CD8-positive, alpha-beta memory T cell (primary cell): ENCODE data around the gene CDC14A. TPM values are rescaled to one million over a fixed set of nuclear protein-coding genes. Genes with fewer than 3 reads are reported as not detected.

Experiments used
- CTCF ChIA-PET: fragments of 350-600 bp; sonication (Branson Sonifier 250); formaldehyde crosslinking; loops from one replicate; lab custom pipeline; 2021; ENCODE audit warnings: antibody characterized with exemption; lab: Charles Lee
- POLR2A ChIA-PET: fragments of 350-600 bp; sonication (Branson Sonifier 250); formaldehyde crosslinking; loops from one replicate; lab custom pipeline; 2021; ENCODE audit warnings: antibody characterized with exemption; lab: Charles Lee
- DNase-seq, 5 donors: peaks; one replicate each; pipeline versions ENCODE4 v3.0.0 to v3.0.0-alpha.2; 2020 to 2022; ENCODE audit warnings: mixed read lengths in 1 of 5
- H3K27ac ChIP-seq: one replicate; pipeline ENCODE4 v1.7.0; 2013; ENCODE audit warnings: low read depth, mild to moderate bottlenecking, low read length, moderate library complexity
- H3K27me3 ChIP-seq: 2 replicates; pipeline ENCODE4 v1.7.0; 2013; ENCODE audit warnings: low read length, mild to moderate bottlenecking; ENCODE audit not compliant: insufficient read depth, poor library complexity, severe bottlenecking
- H3K36me3 ChIP-seq: 2 replicates; pipeline ENCODE4 v1.7.0; 2013; ENCODE audit warnings: mild to moderate bottlenecking, low read length, moderate library complexity; ENCODE audit not compliant: insufficient read depth
- H3K4me1 ChIP-seq: 2 replicates; pipeline ENCODE4 v1.7.0; 2013; ENCODE audit warnings: mild to moderate bottlenecking, low read length, moderate library complexity; ENCODE audit not compliant: insufficient read depth
- H3K4me3 ChIP-seq: 2 replicates; pipeline ENCODE4 v1.7.0; 2013; ENCODE audit warnings: mild to moderate bottlenecking, low read length
- H3K9me3 ChIP-seq: 2 replicates; pipeline ENCODE4 v1.7.0; 2013; ENCODE audit warnings: mild to moderate bottlenecking, low read length
- H3K27ac Mint-ChIP-seq, 8 donors: one replicate each; pipeline ENCODE4 v1.8.0; 2020 to 2021; ENCODE audit warnings: mixed read lengths in 8 of 8, mild to moderate bottlenecking in 6 of 8, inconsistent platforms in 3 of 8, moderate library complexity in 3 of 8
- H3K27me3 Mint-ChIP-seq, 2 donors: one replicate each; pipeline ENCODE4 v1.8.0; 2020 to 2021; ENCODE audit warnings: mixed read lengths in 2 of 2, mild to moderate bottlenecking in 1 of 2, moderate library complexity in 1 of 2
- H3K36me3 Mint-ChIP-seq, 3 donors: one replicate each; pipeline ENCODE4 v1.8.0; 2020 to 2021; ENCODE audit warnings: mixed read lengths in 3 of 3, inconsistent platforms in 1 of 3, mild to moderate bottlenecking in 1 of 3
- H3K4me1 Mint-ChIP-seq, 3 donors: one replicate each; pipeline ENCODE4 v1.8.0; 2020 to 2021; ENCODE audit warnings: mixed read lengths in 3 of 3, inconsistent platforms in 1 of 3, mild to moderate bottlenecking in 1 of 3
- H3K4me3 Mint-ChIP-seq, 7 donors: one replicate each; pipeline ENCODE4 v1.8.0; 2020 to 2021; ENCODE audit warnings: mixed read lengths in 7 of 7, mild to moderate bottlenecking in 6 of 7, moderate library complexity in 4 of 7, inconsistent platforms in 2 of 7
- H3K9me3 Mint-ChIP-seq, 5 donors: one replicate each; pipeline ENCODE4 v1.8.0; 2020 to 2022; ENCODE audit warnings: mixed read lengths in 5 of 5, mild to moderate bottlenecking in 3 of 5, moderate library complexity in 2 of 5, inconsistent platforms in 1 of 5
- polyA plus RNA-seq: library from polyadenylated mRNA; unstranded; fragments of 300-500 nt; fragmentation: Illumina TruSeq; gene quantifications from one replicate; pipeline ENCODE4 v1.2.3, GENCODE V29; 2021
- total RNA-seq, 2 experiments: library from RNA; stranded (reverse); gene quantifications; one replicate each; pipeline ENCODE4 v1.2.3, GENCODE V29; 2021

The CDC14A gene
- total and polyA plus RNA-seq, 3 experiments from 2014 or later: 25.4 to 36.4 (median 27.9) TPM

- CTCF ChIA-PET: interaction anchor here (0.9 to 2.8 kb wide), 4 partner anchors 11 to 25 kb away, joined by 3 to 9 read pairs (median 6); no protein-coding TSS in a partner anchor
- Histone ChIP-seq H3K4me3 (no peak overlapping the region), H3K36me3 (no peaks in the 10 kb centered on the region), H3K9me3 (no peaks in the 10 kb centered on the region), H3K4me1 (peaks cover 74% of the 10 kb centered on the region), H3K27me3 (no peaks in the 10 kb centered on the region), H3K27ac (no peak overlapping the region)
- peak overlapping the region in 6 of 7 donors; percentile 7 to 52 (median 18) for H3K4me3 Mint-ChIP-seq
- H3K4me1 Mint-ChIP-seq: peaks cover 65 to 90% (median 87%) of the 10 kb centered on the region in 3 donors
- POLR2A ChIA-PET: interaction anchor here (0.6 to 0.9 kb wide), 2 partner anchors 38 to 83 kb away, joined by 3 read pairs; no protein-coding TSS in a partner anchor
- H3K36me3 Mint-ChIP-seq: peaks cover 30 to 67% (median 33%) of the 10 kb centered on the region in 3 donors
- no peak for DNase-seq
- peaks cover 0 to 2% (median 0%) of the 10 kb centered on the region in 5 donors for H3K9me3 Mint-ChIP-seq
- H3K27ac Mint-ChIP-seq: peak overlapping the region; percentile 29 to 96 (median 82)
- no peaks in the 10 kb centered on the region for H3K27me3 Mint-ChIP-seq
Observed at GRCh38 chr1:100434831-100435230, 82.5 kb downstream of the CDC14A start.

GRCh38 chr1:100438375-100438774 is 86.1 kb downstream of the CDC14A start:
- CTCF ChIA-PET: interaction anchor here (1.1 to 2.1 kb wide), 2 partner anchors 14 to 18 kb away, joined by 3 to 7 read pairs; no protein-coding TSS in a partner anchor
- Histone ChIP-seq H3K4me1 (peaks cover 90% of the 10 kb centered on the region), H3K27ac (no peak overlapping the region), H3K27me3 (no peaks in the 10 kb centered on the region), H3K4me3 (no peak overlapping the region), H3K9me3 (no peaks in the 10 kb centered on the region), H3K36me3 (no peaks in the 10 kb centered on the region)
- Mint-ChIP-seq H3K9me3 (peaks cover 0 to 2% (median 0%) of the 10 kb centered on the region in 5 donors), H3K4me1 (peaks cover 67 to 89% (median 88%) of the 10 kb centered on the region in 3 donors), H3K4me3 (peak overlapping the region in 1 of 7 donors; percentile 71), H3K36me3 (peaks cover 23 to 56% (median 26%) of the 10 kb centered on the region in 3 donors), H3K27ac (peak overlapping the region; percentile 44 to 96 (median 92)), H3K27me3 (no peaks in the 10 kb centered on the region)
- POLR2A ChIA-PET: no interaction called here
- no peak for DNase-seq

- no peaks in the 10 kb centered on the region for H3K27me3 Mint-ChIP-seq
- peak overlapping the region; percentile 44 to 96 (median 92) for H3K27ac Mint-ChIP-seq
- H3K9me3 Mint-ChIP-seq: peaks cover 0 to 2% (median 0%) of the 10 kb centered on the region in 5 donors
- peaks cover 67 to 89% (median 88%) of the 10 kb centered on the region in 3 donors for H3K4me1 Mint-ChIP-seq
- DNase-seq: no peak
- no peaks in the 10 kb centered on the region for H3K36me3 ChIP-seq
- H3K4me3 ChIP-seq: no peak overlapping the region
- peaks cover 90% of the 10 kb centered on the region for H3K4me1 ChIP-seq
- no peaks in the 10 kb centered on the region for H3K9me3 ChIP-seq
- H3K36me3 Mint-ChIP-seq: peaks cover 27 to 59% (median 27%) of the 10 kb centered on the region in 3 donors
- ChIA-PET POLR2A (interaction anchor here (1.6 to 1.9 kb wide), 2 partner anchors 15 to 87 kb away, joined by 9 to 19 read pairs; partner anchors contain the start of gene CDC14A), CTCF (interaction anchor here (1.1 to 2.4 kb wide), 5 partner anchors 14 to 86 kb away, joined by 3 to 8 read pairs (median 5); partner anchors contain the start of gene CDC14A)
- H3K27ac ChIP-seq: no peak overlapping the region
- no peaks in the 10 kb centered on the region for H3K27me3 ChIP-seq
- peak overlapping the region in 5 of 7 donors; percentile 7 to 71 (median 55) for H3K4me3 Mint-ChIP-seq
Observed at GRCh38 chr1:100438789-100439188, 86.5 kb downstream of the CDC14A start.

GRCh38 chr1:100440075-100440809 is 87.9 kb downstream of the CDC14A start:
- no peaks in the 10 kb centered on the region for H3K27me3 Mint-ChIP-seq
- Histone ChIP-seq H3K27ac (peak overlapping the region; percentile 33), H3K27me3 (no peaks in the 10 kb centered on the region), H3K9me3 (no peaks in the 10 kb centered on the region), H3K4me3 (no peak overlapping the region), H3K36me3 (no peaks in the 10 kb centered on the region), H3K4me1 (peaks cover 90% of the 10 kb centered on the region)
- peak overlapping the region; percentile 90 to 96 (median 94) for H3K27ac Mint-ChIP-seq
- CTCF ChIA-PET: interaction anchor here (1.0 to 2.4 kb wide), 10 partner anchors 12 to 88 kb away, joined by 3 to 8 read pairs (median 4); partner anchors contain the start of gene CDC14A
- DNase-seq: peak; percentile 58 to 89 (median 81)
- H3K4me3 Mint-ChIP-seq: peak overlapping the region; percentile 19 to 71 (median 60)
- POLR2A ChIA-PET: interaction anchor here (0.6 to 2.1 kb wide), 12 partner anchors 9 to 174 kb away, joined by 3 to 19 read pairs (median 4); partner anchors contain the start of gene CDC14A
- H3K9me3 Mint-ChIP-seq: no peaks in the 10 kb centered on the region
- H3K4me1 Mint-ChIP-seq: peaks cover 68 to 89% (median 88%) of the 10 kb centered on the region in 3 donors
- H3K36me3 Mint-ChIP-seq: peaks cover 21 to 56% (median 25%) of the 10 kb centered on the region in 3 donors

- H3K36me3 Mint-ChIP-seq: peaks cover 21 to 53% (median 25%) of the 10 kb centered on the region in 3 donors
- H3K9me3 Mint-ChIP-seq: no peaks in the 10 kb centered on the region
- peak overlapping the region; percentile 35 for H3K27ac ChIP-seq
- H3K27me3 Mint-ChIP-seq: no peaks in the 10 kb centered on the region
- no peaks in the 10 kb centered on the region for H3K36me3 ChIP-seq
- no peak overlapping the region for H3K4me3 ChIP-seq
- ChIA-PET POLR2A (interaction anchor here (2.1 kb wide), 1 partner anchor 8 kb away, joined by 5 read pairs; no protein-coding TSS in a partner anchor), CTCF (interaction anchor here (1.0 to 2.4 kb wide), 3 partner anchors 18 to 89 kb away, joined by 3 to 8 read pairs (median 4); partner anchors contain the start of gene CDC14A)
- H3K4me1 Mint-ChIP-seq: peaks cover 74 to 90% (median 88%) of the 10 kb centered on the region in 3 donors
- peak overlapping the region in 5 of 7 donors; percentile 37 to 69 (median 68) for H3K4me3 Mint-ChIP-seq
- peaks cover 91% of the 10 kb centered on the region for H3K4me1 ChIP-seq
- H3K9me3 ChIP-seq: no peaks in the 10 kb centered on the region
- DNase-seq: peak in 1 of 5 donors; percentile 44
- H3K27ac Mint-ChIP-seq: peak overlapping the region; percentile 87 to 96 (median 92)
- no peaks in the 10 kb centered on the region for H3K27me3 ChIP-seq
Observed at GRCh38 chr1:100441146-100441545, 88.8 kb downstream of the CDC14A start.

GRCh38 chr1:100441651-100442050 is 89.3 kb downstream of the CDC14A start:
- peak overlapping the region; percentile 87 to 96 (median 92) for H3K27ac Mint-ChIP-seq
- H3K27me3 Mint-ChIP-seq: no peaks in the 10 kb centered on the region
- no peak overlapping the region for H3K4me3 ChIP-seq
- H3K27ac ChIP-seq: peak overlapping the region; percentile 35
- H3K4me1 Mint-ChIP-seq: peaks cover 78 to 93% (median 89%) of the 10 kb centered on the region in 3 donors
- no peaks in the 10 kb centered on the region for H3K27me3 ChIP-seq
- POLR2A ChIA-PET: interaction anchor here (0.7 kb wide), 1 partner anchor 54 kb away, joined by 3 read pairs; no protein-coding TSS in a partner anchor
- H3K4me1 ChIP-seq: peaks cover 92% of the 10 kb centered on the region
- H3K4me3 Mint-ChIP-seq: peak overlapping the region in 6 of 7 donors; percentile 41 to 71 (median 54)
- no peaks in the 10 kb centered on the region for H3K36me3 ChIP-seq
- CTCF ChIA-PET: no interaction called here
- DNase-seq: peak in 2 of 5 donors; percentile 44 to 65
- H3K36me3 Mint-ChIP-seq: peaks cover 21 to 51% (median 28%) of the 10 kb centered on the region in 3 donors
- no peaks in the 10 kb centered on the region for H3K9me3 ChIP-seq
- H3K9me3 Mint-ChIP-seq: no peaks in the 10 kb centered on the region

GRCh38 chr1:100443811-100444571 is 91.7 kb downstream of the CDC14A start:
- H3K9me3 ChIP-seq: no peaks in the 10 kb centered on the region
- H3K36me3 Mint-ChIP-seq: peaks cover 27 to 57% (median 36%) of the 10 kb centered on the region in 3 donors
- no peaks in the 10 kb centered on the region for H3K27me3 Mint-ChIP-seq
- POLR2A ChIA-PET: interaction anchor here (0.6 to 1.4 kb wide), 5 partner anchors 10 to 91 kb away, joined by 3 to 4 read pairs (median 4); partner anchors contain the start of gene CDC14A
- H3K4me1 ChIP-seq: peaks cover 95% of the 10 kb centered on the region
- peak overlapping the region; percentile 98 to 100 (median 99) for H3K27ac Mint-ChIP-seq
- H3K27ac ChIP-seq: peak overlapping the region; percentile 82
- H3K36me3 ChIP-seq: no peaks in the 10 kb centered on the region
- H3K4me3 Mint-ChIP-seq: peak overlapping the region; percentile 58 to 84 (median 80)
- H3K9me3 Mint-ChIP-seq: no peaks in the 10 kb centered on the region
- CTCF ChIA-PET: interaction anchor here (0.6 to 1.3 kb wide), 2 partner anchors 13 to 161 kb away, joined by 3 read pairs; no protein-coding TSS in a partner anchor
- no peaks in the 10 kb centered on the region for H3K27me3 ChIP-seq
- H3K4me3 ChIP-seq: peak overlapping the region; percentile 14
- peaks cover 84 to 96% (median 93%) of the 10 kb centered on the region in 3 donors for H3K4me1 Mint-ChIP-seq
- DNase-seq: peak in 3 of 5 donors; percentile 37 to 51 (median 43)
